Measurements from ENCODE around the gene NLGN1.

The NLGN1 gene

DNA sequence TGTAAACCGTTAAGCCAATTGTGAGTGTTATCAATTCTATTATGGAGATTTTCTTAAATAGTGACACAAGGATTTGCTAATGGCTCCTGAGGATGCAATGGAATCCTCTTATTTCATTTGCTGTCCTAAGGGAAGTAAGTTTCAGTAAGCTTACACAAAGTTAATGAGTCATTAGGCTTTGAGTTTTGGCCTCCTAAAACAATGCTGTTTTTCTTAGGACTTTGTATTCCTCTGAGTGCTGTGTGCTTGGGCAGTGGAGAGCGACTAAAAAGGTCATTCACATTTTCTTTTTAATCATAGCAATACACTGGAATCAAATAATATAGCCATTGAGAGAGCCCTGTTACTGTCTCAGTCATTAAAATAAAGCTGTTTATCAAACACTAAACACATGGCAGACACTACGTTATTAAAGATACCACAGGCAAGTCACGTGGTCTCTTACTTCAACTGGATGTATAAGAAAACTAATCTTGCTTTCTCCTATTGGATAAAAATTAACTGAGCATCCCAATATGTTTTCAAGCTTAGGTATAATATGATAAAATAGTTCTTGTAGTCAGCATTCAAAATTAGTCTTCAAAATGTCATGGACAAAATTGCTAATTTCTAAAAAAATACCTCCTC is 290.8 kb downstream of the NLGN1 start:
- DNase-seq (ENCODE audit: low read depth): no peak
- H3K4me3 ChIP-seq (ENCODE audit: control insufficient read depth, low read depth, low read length): no peak overlapping the region
- TF ChIP-seq, protein P1, sequence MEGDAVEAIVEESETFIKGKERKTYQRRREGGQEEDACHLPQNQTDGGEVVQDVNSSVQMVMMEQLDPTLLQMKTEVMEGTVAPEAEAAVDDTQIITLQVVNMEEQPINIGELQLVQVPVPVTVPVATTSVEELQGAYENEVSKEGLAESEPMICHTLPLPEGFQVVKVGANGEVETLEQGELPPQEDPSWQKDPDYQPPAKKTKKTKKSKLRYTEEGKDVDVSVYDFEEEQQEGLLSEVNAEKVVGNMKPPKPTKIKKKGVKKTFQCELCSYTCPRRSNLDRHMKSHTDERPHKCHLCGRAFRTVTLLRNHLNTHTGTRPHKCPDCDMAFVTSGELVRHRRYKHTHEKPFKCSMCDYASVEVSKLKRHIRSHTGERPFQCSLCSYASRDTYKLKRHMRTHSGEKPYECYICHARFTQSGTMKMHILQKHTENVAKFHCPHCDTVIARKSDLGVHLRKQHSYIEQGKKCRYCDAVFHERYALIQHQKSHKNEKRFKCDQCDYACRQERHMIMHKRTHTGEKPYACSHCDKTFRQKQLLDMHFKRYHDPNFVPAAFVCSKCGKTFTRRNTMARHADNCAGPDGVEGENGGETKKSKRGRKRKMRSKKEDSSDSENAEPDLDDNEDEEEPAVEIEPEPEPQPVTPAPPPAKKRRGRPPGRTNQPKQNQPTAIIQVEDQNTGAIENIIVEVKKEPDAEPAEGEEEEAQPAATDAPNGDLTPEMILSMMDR (conservative IDR thresholded peaks at IDR 0.05; ENCODE audit: control insufficient read depth, insufficient read depth, low read depth, low read length): no peak

DNA sequence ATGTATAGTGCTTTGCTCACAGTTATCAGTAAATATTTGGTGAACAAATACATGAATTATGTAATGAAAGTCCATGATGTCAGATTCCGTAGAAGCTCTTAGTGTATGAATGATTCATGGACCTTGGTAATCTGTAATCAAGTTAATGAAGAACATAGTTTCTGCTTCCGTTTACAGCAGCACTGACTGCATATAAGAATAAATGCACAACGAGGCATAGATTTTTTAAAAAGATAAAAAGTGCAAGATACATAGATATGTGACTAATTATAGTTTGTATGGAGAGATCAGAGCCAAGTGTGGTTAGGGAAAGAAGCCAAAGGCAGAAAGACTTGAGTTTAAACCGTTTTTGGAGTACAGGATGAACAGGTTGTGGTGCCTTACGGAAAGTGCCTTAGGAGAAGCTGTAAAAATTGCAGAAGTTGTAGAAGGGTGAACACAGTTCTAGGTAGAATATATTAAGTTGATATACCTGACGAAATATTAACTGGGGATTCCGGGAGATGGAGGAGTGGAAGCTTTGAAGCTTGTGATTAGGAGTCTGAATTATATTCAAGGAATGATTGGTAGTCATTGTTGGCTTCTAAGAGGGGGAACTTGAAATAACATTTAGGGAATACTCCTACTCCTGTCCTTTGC is 293.1 kb downstream of the NLGN1 start:
- TF ChIP-seq, protein P1 (conservative IDR thresholded peaks at IDR 0.05; ENCODE audit: control insufficient read depth, insufficient read depth, low read depth, low read length): no peak
- peak; percentile 17 for DNase-seq (ENCODE audit: low read depth)

DNA sequence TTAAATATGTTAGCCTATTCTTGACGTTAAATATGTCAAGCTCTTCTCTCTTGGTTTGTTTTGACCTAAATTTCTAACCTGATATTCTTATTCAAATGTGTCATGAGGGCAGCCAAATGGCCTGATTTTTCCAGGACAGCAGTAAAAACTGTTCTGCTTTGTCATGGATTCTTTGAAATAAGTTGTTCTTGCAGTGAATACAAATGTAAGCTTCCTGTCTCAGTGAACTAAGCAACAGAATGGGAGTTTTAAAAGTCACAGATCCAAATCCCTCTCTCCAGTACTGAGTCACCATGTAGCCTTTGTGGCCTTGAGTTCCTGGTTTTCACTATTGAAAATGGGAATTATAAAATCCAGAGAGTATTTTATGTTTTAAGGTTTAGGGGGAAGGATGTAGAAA is 301.8 kb downstream of the NLGN1 start:
- DNase-seq (ENCODE audit: low read depth): no peak
- TF ChIP-seq, protein P1 (conservative IDR thresholded peaks at IDR 0.05; ENCODE audit: control insufficient read depth, insufficient read depth, low read depth, low read length): no peak
- H3K4me3 ChIP-seq (ENCODE audit: control insufficient read depth, low read depth, low read length): no peak overlapping the region

More for the DNA sequence above, 293.1 kb downstream of the NLGN1 start:
- H3K4me3 ChIP-seq (ENCODE audit: control insufficient read depth, low read depth, low read length): no peak overlapping the region

DNA sequence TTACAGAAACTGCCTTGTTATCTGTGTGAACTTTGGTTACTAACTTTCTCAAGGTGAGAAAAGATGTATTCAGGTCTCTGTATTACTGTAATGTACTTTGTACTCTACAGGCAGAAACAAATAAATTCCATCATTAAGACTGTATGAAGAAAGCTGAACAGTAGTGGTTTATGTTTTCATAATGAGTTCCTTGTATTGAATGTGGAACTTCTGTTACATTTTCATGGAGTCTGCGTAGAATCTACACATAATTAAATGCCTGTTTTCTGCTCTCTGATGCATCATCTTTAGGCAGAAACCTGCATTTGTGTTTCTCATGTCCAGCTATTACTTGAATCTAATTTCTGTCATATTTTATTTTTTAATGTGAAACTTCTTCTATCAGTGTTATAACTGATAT is 302.8 kb downstream of the NLGN1 start:
- TF ChIP-seq, protein P1 (conservative IDR thresholded peaks at IDR 0.05; ENCODE audit: control insufficient read depth, insufficient read depth, low read depth, low read length): no peak

DNA sequence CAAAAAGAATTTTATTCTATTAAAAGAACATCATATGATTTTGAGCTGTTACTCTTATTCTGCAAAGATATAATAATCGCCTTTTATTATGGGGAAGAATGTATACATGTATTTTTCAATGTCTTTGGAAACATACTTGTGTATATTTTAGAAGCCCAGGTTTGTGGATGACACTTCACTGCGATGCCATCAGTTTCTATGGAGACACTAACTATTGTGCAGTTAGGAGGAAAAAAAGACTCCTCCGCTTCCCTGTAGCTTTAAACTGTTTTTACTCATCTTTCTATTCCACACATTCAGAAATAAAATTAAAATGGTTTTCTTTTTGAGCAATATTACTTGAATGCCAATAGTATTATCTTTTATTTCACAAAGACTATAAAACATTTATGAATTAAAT is 305.0 kb downstream of the NLGN1 start:
- TF ChIP-seq, protein P1 (conservative IDR thresholded peaks at IDR 0.05; ENCODE audit: control insufficient read depth, insufficient read depth, low read depth, low read length): no peak
- DNase-seq (ENCODE audit: low read depth): no peak
- no peak overlapping the region for H3K4me3 ChIP-seq (ENCODE audit: control insufficient read depth, low read depth, low read length)

More for the DNA sequence above, 302.8 kb downstream of the NLGN1 start:
- H3K4me3 ChIP-seq (ENCODE audit: control insufficient read depth, low read depth, low read length): no peak overlapping the region
- no peak for DNase-seq (ENCODE audit: low read depth)

DNA sequence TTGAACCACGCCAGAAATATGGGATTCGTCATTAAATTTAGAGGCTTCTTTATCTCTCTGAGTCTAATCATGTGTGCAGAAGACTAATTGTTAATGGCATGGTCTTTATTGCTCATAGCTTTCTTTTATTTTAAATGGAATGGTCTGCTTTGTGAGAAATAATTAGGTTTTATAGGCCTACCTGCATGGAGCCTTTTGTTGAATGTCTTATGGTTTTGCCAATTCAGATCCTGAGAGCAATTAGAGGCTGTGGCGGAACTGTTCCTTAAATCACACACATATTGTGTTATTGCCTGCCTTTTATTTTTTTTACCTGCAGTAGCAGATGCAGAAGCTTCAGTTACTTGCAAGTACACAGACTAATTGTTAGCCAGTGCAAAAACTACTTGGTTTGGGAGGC is 306.2 kb downstream of the NLGN1 start:
- DNase-seq (ENCODE audit: low read depth): no peak
- TF ChIP-seq, protein P1 (conservative IDR thresholded peaks at IDR 0.05; ENCODE audit: control insufficient read depth, insufficient read depth, low read depth, low read length): no peak
- H3K4me3 ChIP-seq (ENCODE audit: control insufficient read depth, low read depth, low read length): no peak overlapping the region
